Astrocyte of the spinal cord (primary cell): ENCODE data around the gene BDH1.
"Not testable (repeated sequence)": the region's sequence is repeated elsewhere in the genome, so short reads cannot be mapped to it uniquely, and the experiment has no call there.

Experiments
- DNase-seq: peaks from one replicate; pipeline ENCODE4 v3.0.0; 2011; ENCODE audit warnings: low read depth, low spot score
- H3K4me3 ChIP-seq: 2 replicates; pipeline ENCODE4 v1.5.1; 2011; ENCODE audit warnings: low read depth, mild to moderate bottlenecking, low read length, moderate library complexity
- in situ Hi-C: cut with HindIII; loops from 2 replicates; pipeline ENCODE4 v1.10.0; 2017; ENCODE audit warnings: low sequenced_read_pairs
- TF ChIP-seq, protein P1 (sequence below): IDR thresholded peaks from 2 replicates; pipeline ENCODE4 v1.5.1; 2012; ENCODE audit warnings: low read depth, mild to moderate bottlenecking, low read length, inconsistent platforms

BDH1 gene, protein sequence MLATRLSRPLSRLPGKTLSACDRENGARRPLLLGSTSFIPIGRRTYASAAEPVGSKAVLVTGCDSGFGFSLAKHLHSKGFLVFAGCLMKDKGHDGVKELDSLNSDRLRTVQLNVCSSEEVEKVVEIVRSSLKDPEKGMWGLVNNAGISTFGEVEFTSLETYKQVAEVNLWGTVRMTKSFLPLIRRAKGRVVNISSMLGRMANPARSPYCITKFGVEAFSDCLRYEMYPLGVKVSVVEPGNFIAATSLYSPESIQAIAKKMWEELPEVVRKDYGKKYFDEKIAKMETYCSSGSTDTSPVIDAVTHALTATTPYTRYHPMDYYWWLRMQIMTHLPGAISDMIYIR

DNA sequence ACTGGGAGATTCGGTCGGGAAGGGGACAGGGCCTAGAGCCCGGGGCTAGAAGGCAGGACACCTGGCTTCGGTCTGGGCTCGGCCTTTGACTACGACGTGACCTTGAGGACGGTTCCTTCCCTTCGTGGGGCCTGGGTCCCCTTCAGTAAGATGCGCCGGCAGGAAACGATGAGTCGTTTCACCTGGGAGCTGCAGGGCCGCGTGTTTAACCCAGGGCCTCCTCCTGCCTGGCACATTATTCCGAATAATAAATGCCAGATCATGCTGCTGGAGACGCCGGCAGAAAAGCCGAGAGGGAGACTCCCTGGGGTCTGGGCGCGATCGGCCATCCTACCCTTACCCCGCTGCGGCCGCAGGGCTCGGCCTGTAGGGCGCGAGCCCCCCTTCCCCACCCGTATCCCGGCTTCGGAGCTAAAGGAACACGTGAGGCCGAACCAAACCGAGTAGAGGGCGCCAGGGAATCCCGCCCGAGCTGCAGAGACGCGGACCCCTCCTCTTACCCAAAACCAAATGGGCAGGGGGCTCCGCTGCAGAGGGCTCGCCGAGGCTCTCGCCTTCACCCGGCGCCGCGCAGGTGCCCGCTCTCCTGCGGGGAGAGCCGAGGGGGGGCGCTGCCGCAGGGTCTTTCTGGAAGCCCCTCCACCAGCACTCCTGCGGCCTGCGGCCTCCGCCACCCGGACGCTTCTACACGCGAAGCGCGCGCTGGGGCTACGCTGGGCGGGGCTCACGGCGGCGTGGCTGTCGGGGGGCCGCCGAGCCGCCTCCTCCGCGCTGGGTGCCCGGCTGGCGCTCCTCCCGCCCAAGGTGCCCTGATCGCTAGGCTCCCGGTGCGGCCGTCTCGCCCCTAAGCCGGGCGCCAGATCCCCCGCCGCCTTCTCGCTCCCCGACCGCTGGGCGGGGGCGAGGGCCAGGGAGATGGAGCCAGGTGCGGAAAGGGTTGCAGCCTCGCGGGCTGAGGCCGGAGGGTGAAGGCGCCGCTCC lies at the start of gene BDH1:
Gene BDH1 (minus strand): TSS at position 688 of the 981 bp plus-strand sequence. CDS start 9,525 bp downstream, outside the sequence.
- TF ChIP-seq, protein P1, sequence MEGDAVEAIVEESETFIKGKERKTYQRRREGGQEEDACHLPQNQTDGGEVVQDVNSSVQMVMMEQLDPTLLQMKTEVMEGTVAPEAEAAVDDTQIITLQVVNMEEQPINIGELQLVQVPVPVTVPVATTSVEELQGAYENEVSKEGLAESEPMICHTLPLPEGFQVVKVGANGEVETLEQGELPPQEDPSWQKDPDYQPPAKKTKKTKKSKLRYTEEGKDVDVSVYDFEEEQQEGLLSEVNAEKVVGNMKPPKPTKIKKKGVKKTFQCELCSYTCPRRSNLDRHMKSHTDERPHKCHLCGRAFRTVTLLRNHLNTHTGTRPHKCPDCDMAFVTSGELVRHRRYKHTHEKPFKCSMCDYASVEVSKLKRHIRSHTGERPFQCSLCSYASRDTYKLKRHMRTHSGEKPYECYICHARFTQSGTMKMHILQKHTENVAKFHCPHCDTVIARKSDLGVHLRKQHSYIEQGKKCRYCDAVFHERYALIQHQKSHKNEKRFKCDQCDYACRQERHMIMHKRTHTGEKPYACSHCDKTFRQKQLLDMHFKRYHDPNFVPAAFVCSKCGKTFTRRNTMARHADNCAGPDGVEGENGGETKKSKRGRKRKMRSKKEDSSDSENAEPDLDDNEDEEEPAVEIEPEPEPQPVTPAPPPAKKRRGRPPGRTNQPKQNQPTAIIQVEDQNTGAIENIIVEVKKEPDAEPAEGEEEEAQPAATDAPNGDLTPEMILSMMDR = no peak
- in situ Hi-C loops = no loop called here
- DNase-seq = no peak
- peak within 1 kb of the TSS; percentile 58 for H3K4me3 ChIP-seq

DNA sequence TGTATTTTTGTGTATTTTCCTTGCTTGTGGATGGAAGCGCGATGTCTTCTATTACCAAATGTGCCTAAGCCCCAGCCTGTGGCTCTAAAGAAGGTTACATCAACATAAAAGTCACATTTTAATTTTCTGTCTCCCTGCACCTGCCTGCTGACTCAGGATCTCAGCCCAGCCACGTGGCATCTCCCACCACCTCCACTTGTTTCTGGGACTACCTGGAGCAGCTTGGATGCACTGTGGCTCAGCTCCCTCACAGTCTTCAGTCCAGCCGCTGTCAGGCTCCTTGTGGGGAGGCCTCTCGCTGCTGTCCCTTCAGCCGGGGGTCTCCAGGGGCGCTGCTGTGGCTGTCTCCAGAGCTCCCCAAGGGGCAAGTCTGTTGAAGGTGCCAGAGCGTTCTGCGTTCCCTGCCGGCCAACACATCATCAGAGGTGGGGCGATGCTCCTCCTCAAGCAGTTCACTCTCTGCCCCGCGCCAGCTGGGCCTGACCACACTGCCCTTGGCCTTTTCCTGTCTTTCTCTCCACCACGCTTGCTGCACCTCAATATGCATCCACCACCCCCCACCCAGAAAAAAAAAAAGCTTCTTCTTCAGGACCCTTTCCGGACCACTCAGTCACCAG lies 47.7 kb upstream of the BDH1 start:
- H3K4me3 ChIP-seq = no peak overlapping the region
- in situ Hi-C loops = no loop called here
- no peak for DNase-seq
- TF ChIP-seq, protein P1 = no peak

DNA sequence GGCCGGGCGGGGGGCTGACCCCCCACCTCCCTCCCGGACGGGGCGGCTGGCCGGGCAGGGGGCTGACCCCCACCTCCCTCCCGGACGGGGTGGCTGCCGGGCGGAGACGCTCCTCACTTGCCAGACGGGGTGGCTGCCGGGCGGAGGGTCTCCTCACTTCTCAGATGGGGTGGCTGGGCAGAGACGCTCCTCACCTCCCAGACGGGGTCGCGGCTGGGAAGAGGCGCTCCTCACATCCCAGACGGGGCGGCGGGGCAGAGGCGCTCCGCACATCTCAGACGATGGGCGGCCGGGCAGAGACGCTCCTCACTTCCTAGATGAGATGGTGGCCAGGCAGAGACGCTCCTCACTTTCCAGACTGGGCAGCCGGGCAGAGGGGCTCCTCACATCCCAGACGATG lies 46.6 kb upstream of the BDH1 start:
- DNase-seq, H3K4me3 ChIP-seq, in situ Hi-C loops: not testable (repeated sequence)

DNA sequence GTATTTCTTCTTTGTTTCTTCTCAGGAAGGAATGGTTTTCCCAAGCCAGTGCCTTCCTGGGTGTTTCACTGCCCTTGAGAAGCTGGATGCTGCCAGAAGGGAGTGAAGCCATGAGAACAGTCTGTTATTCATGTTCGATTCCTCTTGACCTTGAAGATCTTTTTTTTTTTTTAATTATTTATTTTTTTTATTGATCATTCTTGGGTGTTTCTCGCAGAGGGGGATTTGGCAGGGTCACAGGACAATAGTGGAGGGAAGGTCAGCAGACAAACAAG lies 45.7 kb upstream of the BDH1 start:
- in situ Hi-C loops, DNase-seq, H3K4me3 ChIP-seq: not testable (repeated sequence)

DNA sequence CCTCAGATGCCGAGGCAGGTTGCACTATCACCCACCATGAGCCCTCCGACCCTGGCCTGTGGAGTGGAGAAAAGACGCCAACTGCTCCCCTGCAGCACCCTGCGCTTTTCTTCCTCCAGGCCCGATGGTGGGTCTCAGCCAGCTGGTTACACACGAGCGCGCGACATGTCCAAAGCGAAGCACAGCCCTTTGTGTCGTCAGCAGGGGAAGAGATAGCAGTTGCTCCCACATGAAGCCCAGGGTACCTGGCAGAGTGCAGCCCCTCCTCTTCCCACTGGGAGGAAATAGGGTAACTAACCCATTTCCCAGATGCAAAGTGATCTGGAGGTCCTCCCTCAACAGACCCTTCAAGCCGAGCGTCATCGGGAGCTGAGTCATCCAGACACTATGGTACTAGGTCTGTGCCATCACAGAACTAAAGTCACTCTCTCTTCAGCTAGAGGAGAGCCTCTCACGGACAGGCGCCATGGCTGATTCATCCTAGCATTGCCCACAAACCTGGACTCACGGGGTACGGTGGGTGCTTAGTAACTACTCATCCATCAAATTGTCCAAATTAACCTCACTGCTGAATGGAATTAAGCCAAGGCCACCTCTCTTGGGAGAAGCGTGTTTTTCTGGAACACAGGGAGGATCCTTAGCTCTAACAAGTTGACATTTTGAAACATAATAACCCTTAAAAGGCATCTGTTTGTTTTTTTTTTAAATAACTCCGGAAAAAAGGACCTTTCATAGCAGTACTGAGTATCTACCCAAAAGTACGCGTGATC lies 45.2 kb upstream of the BDH1 start:
- peak; percentile 26 for DNase-seq
- TF ChIP-seq, protein P1 = no peak
- H3K4me3 ChIP-seq = no peak overlapping the region
- in situ Hi-C loops = no loop called here

DNA sequence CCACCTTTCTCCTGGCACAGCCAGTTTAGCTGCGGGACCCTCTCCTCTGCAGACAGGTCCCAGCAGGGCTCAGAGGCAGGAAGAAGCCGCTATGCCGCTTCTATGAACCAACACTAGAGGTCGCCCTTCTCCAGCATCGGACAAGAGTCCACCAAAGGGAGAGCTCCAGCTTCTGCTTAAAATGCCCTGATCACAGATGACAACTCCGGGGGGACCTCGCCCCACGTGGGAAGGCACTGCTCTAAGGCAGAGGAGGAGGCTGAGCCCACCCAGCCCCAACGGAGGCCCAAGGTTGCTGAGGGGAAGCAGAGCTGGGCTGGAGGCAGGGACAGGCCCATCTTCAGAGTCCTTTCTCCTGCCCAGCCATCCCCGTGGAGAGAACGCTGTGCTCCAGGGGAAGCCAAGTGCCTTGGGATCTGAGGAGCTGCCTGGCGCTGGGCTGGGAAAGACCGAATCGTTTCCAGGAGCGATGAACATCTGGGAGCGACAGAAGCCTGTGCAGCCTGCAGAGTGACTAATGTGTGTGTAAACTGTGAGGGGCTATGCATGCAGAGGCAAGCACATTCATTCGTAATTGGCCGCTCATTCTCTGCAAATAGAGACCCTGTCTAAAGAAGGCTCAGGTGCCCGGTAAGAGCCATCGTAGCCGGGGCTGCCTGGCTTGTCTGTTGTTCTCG lies 43.5 kb upstream of the BDH1 start:
- TF ChIP-seq, protein P1 = peak; percentile 86
- in situ Hi-C loops = no loop called here
- peak; percentile 83 for DNase-seq
- peak overlapping the region; percentile 17 for H3K4me3 ChIP-seq
